K562 (cell line): ENCODE data around the gene CAMP. TPM values are rescaled to one million over a fixed set of nuclear protein-coding genes. Genes with fewer than 3 reads are reported as not detected.

ENCODE experiments used
- ATAC-seq: fragments of 200-7000 bp; cut with Tn5 transposase; 3 replicates; pipeline ENCODE4 v1.9.1; 2020; ENCODE audit warnings: moderate library complexity
- BruUV-seq: library from RNA; stranded (reverse); fragments of 400-500 nt; replicated peaks from 2 replicates; lab custom pipeline; 2021; lab: Mats Ljungman, UMichigan
- CTCF ChIA-PET: fragments of 300-600 bp; formaldehyde crosslinking; extraction: SDS; loops from one replicate; lab custom pipeline; 2021; ENCODE audit warnings: low intra/inter-chr PET ratio; lab: Yijun Ruan, JAX
- POLR2A ChIA-PET: fragments of 300-600, 350-650 bp; sonication (Branson Sonifier 250); formaldehyde crosslinking; extraction: SDS; loops from one replicate; lab custom pipeline; 2021; ENCODE audit warnings: antibody characterized with exemption, inconsistent platforms; lab: Yijun Ruan, JAX
- DNase-seq, 4 experiments: peaks; one replicate each; pipeline versions ENCODE4 v3.0.0 to v3.0.0-alpha.2; 2011 to 2018; ENCODE audit warnings: low spot score in 3 of 4, mixed read lengths in 3 of 4; ENCODE audit errors: extremely low read depth in 1 of 4
- FAIRE-seq: peaks from 2 replicates; lab custom pipeline; 2011; peaks lifted over from hg19 to GRCh38; lab: Jason Lieb, UNC
- H2AFZ ChIP-seq: 2 replicates; pipeline ENCODE4 v1.6.0; 2011; ENCODE audit warnings: low read depth, low read length, control low read depth, inconsistent platforms
- H3K27ac ChIP-seq: fragments of 200-600 bp; 3 replicates; pipeline ENCODE4 v1.8.0; 2011; ENCODE audit warnings: low read depth, mild to moderate bottlenecking, control low read depth, inconsistent platforms, low read length, moderate library complexity, mixed read lengths; ENCODE audit errors: extremely low read depth
- H3K27me3 ChIP-seq, 2 experiments: fragments of 300-600 bp in 1 of 2; 2 replicates in 1 of 2; 3 replicates in 1 of 2; pipeline versions ENCODE4 v1.6.0 to v1.8.0; 2011; ENCODE audit warnings: inconsistent platforms in 2 of 2, low read length in 2 of 2, mild to moderate bottlenecking in 1 of 2, mixed read lengths in 1 of 2, moderate library complexity in 1 of 2; ENCODE audit not compliant: control insufficient read depth in 2 of 2, insufficient read depth in 2 of 2
- H3K36me3 ChIP-seq: fragments of 300-600 bp; 3 replicates; pipeline ENCODE4 v1.8.0; 2011; ENCODE audit warnings: mild to moderate bottlenecking, low read length, inconsistent platforms; ENCODE audit not compliant: control insufficient read depth, insufficient read depth
- H3K4me1 ChIP-seq, 2 experiments: fragments of 200-600 bp in 1 of 2; replicated peaks in 1 of 2; 2 replicates in 1 of 2; 3 replicates in 1 of 2; pipeline versions ENCODE4 v1.5.1 to v1.8.0; 2011; ENCODE audit warnings: inconsistent platforms in 2 of 2, low read length in 2 of 2, mild to moderate bottlenecking in 1 of 2, mixed read lengths in 1 of 2, moderate library complexity in 1 of 2; ENCODE audit not compliant: control insufficient read depth in 2 of 2, insufficient read depth in 2 of 2
- H3K4me2 ChIP-seq: 2 replicates; pipeline ENCODE4 v1.6.1; 2011; ENCODE audit warnings: low read length, control low read depth, inconsistent platforms, mixed read lengths; ENCODE audit not compliant: insufficient read depth
- H3K4me3 ChIP-seq: fragments of 200-600 bp; sonication (generic), shearing (Covaris generic); 2 replicates; pipeline ENCODE4 v1.5.1; 2016; ENCODE audit warnings: control low read depth, inconsistent platforms
- H3K79me2 ChIP-seq: fragments of 200-600 bp; 3 replicates; pipeline ENCODE4 v1.8.0; 2011; ENCODE audit warnings: low read length, inconsistent platforms; ENCODE audit not compliant: control insufficient read depth, insufficient read depth
- H3K9ac ChIP-seq, 2 experiments: 2 replicates each; pipeline versions ENCODE4 v1.6.0 to v1.6.1; 2011; ENCODE audit warnings: low read depth in 2 of 2, low read length in 2 of 2, control low read depth in 1 of 2, inconsistent platforms in 1 of 2, mild to moderate bottlenecking in 1 of 2, mixed read lengths in 1 of 2; ENCODE audit not compliant: insufficient read depth in 1 of 2
- H3K9me1 ChIP-seq: one replicate; pipeline ENCODE4 v1.6.0; 2011; ENCODE audit warnings: inconsistent platforms, mild to moderate bottlenecking, low read length, moderate library complexity; ENCODE audit not compliant: control insufficient read depth, insufficient read depth
- H3K9me3 ChIP-seq: replicated peaks from 2 replicates; pipeline ENCODE4 v1.5.1; 2011; ENCODE audit warnings: low read depth, low read length, inconsistent platforms; ENCODE audit not compliant: control insufficient read depth, insufficient read depth
- H4K20me1 ChIP-seq: replicated peaks from 2 replicates; pipeline ENCODE4 v1.6.1; 2011; ENCODE audit warnings: low read length, inconsistent platforms, mixed read lengths; ENCODE audit not compliant: control insufficient read depth, insufficient read depth
- CCNT2 ChIP-seq: IDR thresholded peaks from 2 replicates; pipeline ENCODE4 v1.6.1; 2011; ENCODE audit warnings: borderline replicate concordance, low read depth, mild to moderate bottlenecking, moderate library complexity, mixed read lengths, low read length; ENCODE audit not compliant: insufficient read length; ENCODE audit errors: extremely low read depth
- CTCF ChIP-seq, 3 experiments: IDR thresholded peaks in 2 of 3; conservative IDR thresholded peaks in 1 of 3; 2 replicates each; pipeline ENCODE4 v1.5.1; 2011 to 2012; ENCODE audit warnings: low read length in 3 of 3, mild to moderate bottlenecking in 3 of 3, control low read depth in 2 of 3, improper control_type of control experiment in 1 of 3, inconsistent platforms in 1 of 3, low read depth in 1 of 3, mixed read lengths in 1 of 3, moderate library complexity in 1 of 3; ENCODE audit not compliant: insufficient read depth in 2 of 3
- ESRRB ChIP-seq: fragments of 250-450 bp; sonication (Bioruptor Pico); IDR thresholded peaks from 2 replicates; pipeline ENCODE4 v1.5.0; 2020; ENCODE audit warnings: mild to moderate bottlenecking, moderate library complexity, borderline replicate concordance
- FIP1L1 ChIP-seq: fragments of 200-400 bp; formaldehyde crosslinking; IDR thresholded peaks from 2 replicates; pipeline ENCODE4 v1.6.1; 2018; ENCODE audit warnings: mild to moderate bottlenecking, low read depth, low read length; ENCODE audit not compliant: poor library complexity, severe bottlenecking
- FOXM1 ChIP-seq, 2 experiments: fragments of 450-650 bp in 1 of 2; sonication (generic) in 1 of 2; formaldehyde crosslinking in 1 of 2; IDR thresholded peaks; 2 replicates each; pipeline versions ENCODE4 v1.6.1 to v1.9.0; 2017 to 2022; ENCODE audit warnings: low read depth in 2 of 2, mild to moderate bottlenecking in 2 of 2, missing genetic modification reagents in 1 of 2, moderate library complexity in 1 of 2
- KDM2B ChIP-seq: fragments of 250-450 bp; sonication (Bioruptor Pico); IDR thresholded peaks from 2 replicates; pipeline ENCODE4 v1.8.0; 2021; ENCODE audit warnings: mild to moderate bottlenecking, moderate library complexity
- KLF16 ChIP-seq: IDR thresholded peaks from 2 replicates; pipeline ENCODE4 v1.6.1; 2016; ENCODE audit warnings: antibody characterized with exemption
- NFXL1 ChIP-seq: fragments of 450-650 bp; formaldehyde crosslinking; IDR thresholded peaks from 2 replicates; pipeline ENCODE4 v1.4.0; 2021; ENCODE audit warnings: mild to moderate bottlenecking
- SP1 ChIP-seq: sonication (generic); formaldehyde crosslinking; IDR thresholded peaks from 2 replicates; pipeline ENCODE4 v1.8.1; 2022; ENCODE audit warnings: mild to moderate bottlenecking, missing genetic modification reagents
- SRSF3 ChIP-seq: fragments of 200-400 bp; formaldehyde crosslinking; IDR thresholded peaks from 2 replicates; pipeline ENCODE4 v1.6.1; 2016; ENCODE audit warnings: mild to moderate bottlenecking, low read length, moderate library complexity; ENCODE audit not compliant: insufficient read depth
- TAF1 ChIP-seq: IDR thresholded peaks from 2 replicates; pipeline ENCODE4 v1.6.1; 2011; ENCODE audit warnings: mild to moderate bottlenecking, low read length, moderate library complexity; ENCODE audit not compliant: insufficient read depth, control insufficient read depth, severe bottlenecking; ENCODE audit errors: extremely low read depth
- ZFPM2 ChIP-seq: fragments of 250-450 bp; sonication (Bioruptor Pico); IDR thresholded peaks from 2 replicates; pipeline ENCODE4 v1.5.1; 2022; ENCODE audit warnings: mild to moderate bottlenecking
- ZNF695 ChIP-seq: fragments of 450-650 bp; formaldehyde crosslinking; IDR thresholded peaks from 2 replicates; pipeline ENCODE4 v1.4.0; 2020; ENCODE audit warnings: mild to moderate bottlenecking, moderate library complexity
- WGBS: fragments of 100-300 bp; shearing (Covaris generic); methylation state at CpG from one replicate; pipeline ENCODE4 v1.1.6; 2016; ENCODE audit warnings: low coverage, mixed read lengths; ENCODE audit not compliant: insufficient coverage; ENCODE audit errors: missing lambda C conversion rate; 5-methylcytosine and 5-hydroxymethylcytosine counted together
- in situ Hi-C: fragments of 300-500 bp; cut with MboI; formaldehyde crosslinking; loops from 4 replicates; pipeline ENCODE4 v1.15.0; 2018; ENCODE audit warnings: inconsistent platforms, mixed read lengths
- intact Hi-C: fragments of 100-400 bp; cut with micrococcal nuclease; formaldehyde crosslinking; loops from 2 replicates; pipeline ENCODE4 v1.14.2; 2022
- polyA plus RNA-seq, 8 experiments: library from polyadenylated mRNA; depleted of rRNA in 4 of 8; stranded (reverse) in 5 of 8; unstranded in 3 of 8; fragments of >200 nt; fragmentation: Nextera tagmentation in 2 of 8; fragmentation: Illumina TruSeq in 1 of 8; extraction: Ambion mirVana in 2 of 8; extraction: Trizol in 1 of 8; gene quantifications; 2 replicates each; pipeline versions ENCODE4 v1.2.1 to v1.2.3, GENCODE V29; 2011 to 2014; ENCODE audit warnings: inconsistent platforms in 1 of 8, missing spikeins in 1 of 8
- total RNA-seq, 7 experiments: library from RNA; depleted of rRNA in 6 of 7; stranded (reverse); fragments of >200 nt in 6 of 7; fragmentation: Illumina TruSeq in 2 of 7; extraction: Trizol in 2 of 7; gene quantifications; 2 replicates each; pipeline versions ENCODE4 v1.2.1 to v1.2.3, GENCODE V29; 2011 to 2021; ENCODE audit warnings: low replicate concordance in 1 of 7
- TF ChIP-seq, protein P1 (sequence below): fragments of 250-450 bp; sonication (Bioruptor Pico); IDR thresholded peaks from 2 replicates; pipeline ENCODE4 v1.8.0; 2022; ENCODE audit warnings: inconsistent platforms
- TF ChIP-seq, protein P2 (sequence below): fragments of 450-650 bp; IDR thresholded peaks from 2 replicates; pipeline ENCODE4 v1.6.1; 2017; ENCODE audit warnings: antibody characterized with exemption

CAMP gene
- total and polyA plus RNA-seq, 9 of the 15 experiments (the other 6 are each of a cell fraction or from before 2014, with no cell fraction given): 0.22 TPM; not detected in 8

- no TSS peak for BruUV-seq
- Histone ChIP-seq H3K9me3 (no peaks in the 10 kb centered on the region), H3K27ac (no peak overlapping the region), H2AFZ (no peak overlapping the region), H3K9me1 (no peaks in the 10 kb centered on the region), H3K36me3 (peaks cover 13% of the 10 kb centered on the region), H3K4me1 (peaks cover 0 to 15% of the 10 kb centered on the region in 2 experiments; a peak in 4 of 5 replicates), H3K4me3 (no peak overlapping the region), H3K79me2 (peaks cover 23% of the 10 kb centered on the region), H3K27me3 (no peaks in the 10 kb centered on the region), H3K4me2 (no peak overlapping the region), H4K20me1 (no peaks in the 10 kb centered on the region), H3K9ac (no peak overlapping the region)
- ATAC-seq (no peak), DNase-seq (no peak), FAIRE-seq (no peak)
- POLR2A ChIA-PET: no interaction called here
- intact Hi-C loops: loop anchor here (10.0 kb wide), 2 partner anchors 84 to 214 kb away; no protein-coding TSS in a partner anchor
- TF ChIP-seq ESRRB (CRISPR knock-in tag) (no peak), SP1 (CRISPR knock-in tag) (no peak), KLF16 (no peak), ZFPM2 (CRISPR knock-in tag) (no peak), ZNF695 (CRISPR knock-in tag) (no peak), FIP1L1 (no peak), NFXL1 (CRISPR knock-in tag) (no peak), TAF1 (no peak), CCNT2 (no peak), FOXM1 (IDR thresholded peaks at IDR 0.05; ENCODE audit: low read depth) (no peak), FOXM1 (CRISPR knock-in tag; IDR thresholded peaks at IDR 0.05; ENCODE audit: low read depth) (no peak), CTCF (IDR thresholded peaks at IDR 0.05 in 2 of 3, conservative IDR thresholded peaks at IDR 0.05 in 1 of 3; ENCODE audit: insufficient read depth in 2 of 3, low read depth in 1 of 3, low read length in 3 of 3) (no peak), KDM2B (CRISPR knock-in tag) (no peak), SRSF3 (no peak)
- TF ChIP-seq, protein P1, sequence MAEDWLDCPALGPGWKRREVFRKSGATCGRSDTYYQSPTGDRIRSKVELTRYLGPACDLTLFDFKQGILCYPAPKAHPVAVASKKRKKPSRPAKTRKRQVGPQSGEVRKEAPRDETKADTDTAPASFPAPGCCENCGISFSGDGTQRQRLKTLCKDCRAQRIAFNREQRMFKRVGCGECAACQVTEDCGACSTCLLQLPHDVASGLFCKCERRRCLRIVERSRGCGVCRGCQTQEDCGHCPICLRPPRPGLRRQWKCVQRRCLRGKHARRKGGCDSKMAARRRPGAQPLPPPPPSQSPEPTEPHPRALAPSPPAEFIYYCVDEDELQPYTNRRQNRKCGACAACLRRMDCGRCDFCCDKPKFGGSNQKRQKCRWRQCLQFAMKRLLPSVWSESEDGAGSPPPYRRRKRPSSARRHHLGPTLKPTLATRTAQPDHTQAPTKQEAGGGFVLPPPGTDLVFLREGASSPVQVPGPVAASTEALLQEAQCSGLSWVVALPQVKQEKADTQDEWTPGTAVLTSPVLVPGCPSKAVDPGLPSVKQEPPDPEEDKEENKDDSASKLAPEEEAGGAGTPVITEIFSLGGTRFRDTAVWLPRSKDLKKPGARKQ: no peak
- TF ChIP-seq, protein P2, sequence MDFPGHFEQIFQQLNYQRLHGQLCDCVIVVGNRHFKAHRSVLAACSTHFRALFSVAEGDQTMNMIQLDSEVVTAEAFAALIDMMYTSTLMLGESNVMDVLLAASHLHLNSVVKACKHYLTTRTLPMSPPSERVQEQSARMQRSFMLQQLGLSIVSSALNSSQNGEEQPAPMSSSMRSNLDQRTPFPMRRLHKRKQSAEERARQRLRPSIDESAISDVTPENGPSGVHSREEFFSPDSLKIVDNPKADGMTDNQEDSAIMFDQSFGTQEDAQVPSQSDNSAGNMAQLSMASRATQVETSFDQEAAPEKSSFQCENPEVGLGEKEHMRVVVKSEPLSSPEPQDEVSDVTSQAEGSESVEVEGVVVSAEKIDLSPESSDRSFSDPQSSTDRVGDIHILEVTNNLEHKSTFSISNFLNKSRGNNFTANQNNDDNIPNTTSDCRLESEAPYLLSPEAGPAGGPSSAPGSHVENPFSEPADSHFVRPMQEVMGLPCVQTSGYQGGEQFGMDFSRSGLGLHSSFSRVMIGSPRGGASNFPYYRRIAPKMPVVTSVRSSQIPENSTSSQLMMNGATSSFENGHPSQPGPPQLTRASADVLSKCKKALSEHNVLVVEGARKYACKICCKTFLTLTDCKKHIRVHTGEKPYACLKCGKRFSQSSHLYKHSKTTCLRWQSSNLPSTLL: no peak
- CTCF ChIA-PET: interaction anchor here (1.2 kb wide), 1 partner anchor 245 kb away, joined by 4 read pairs; no protein-coding TSS in a partner anchor
- in situ Hi-C loops: loop anchor here (10.0 kb wide), 1 partner anchor 244 kb away; the partner anchor contains the start of gene PLXNB1
- 23% methylated on average over 3 of the region's 3 CpGs for WGBS
These were observed 32.4 kb upstream of the CAMP start for GRCh38 chr3:48190911-48191310.
